AG10803 (cell line): Measurements from ENCODE around the gene GALNT9.

Source experiments
- DNase-seq: peaks from one replicate; pipeline ENCODE4 v3.0.0; 2010; ENCODE audit warnings: low read depth
- H3K4me3 ChIP-seq: 2 replicates; pipeline ENCODE4 v1.5.1; 2011; ENCODE audit warnings: mild to moderate bottlenecking, low read length, control low read depth
- TF ChIP-seq, protein P1 (sequence below): conservative IDR thresholded peaks from 2 replicates; pipeline ENCODE4 v1.5.1; 2011; ENCODE audit warnings: mild to moderate bottlenecking, low read length, control low read depth, inconsistent platforms

The GALNT9 gene

GRCh38 chr12:132251310-132251709 lies 78.1 kb downstream of the GALNT9 start:
- H3K4me3 ChIP-seq = no peak overlapping the region
- DNase-seq = no peak
- TF ChIP-seq, protein P1, sequence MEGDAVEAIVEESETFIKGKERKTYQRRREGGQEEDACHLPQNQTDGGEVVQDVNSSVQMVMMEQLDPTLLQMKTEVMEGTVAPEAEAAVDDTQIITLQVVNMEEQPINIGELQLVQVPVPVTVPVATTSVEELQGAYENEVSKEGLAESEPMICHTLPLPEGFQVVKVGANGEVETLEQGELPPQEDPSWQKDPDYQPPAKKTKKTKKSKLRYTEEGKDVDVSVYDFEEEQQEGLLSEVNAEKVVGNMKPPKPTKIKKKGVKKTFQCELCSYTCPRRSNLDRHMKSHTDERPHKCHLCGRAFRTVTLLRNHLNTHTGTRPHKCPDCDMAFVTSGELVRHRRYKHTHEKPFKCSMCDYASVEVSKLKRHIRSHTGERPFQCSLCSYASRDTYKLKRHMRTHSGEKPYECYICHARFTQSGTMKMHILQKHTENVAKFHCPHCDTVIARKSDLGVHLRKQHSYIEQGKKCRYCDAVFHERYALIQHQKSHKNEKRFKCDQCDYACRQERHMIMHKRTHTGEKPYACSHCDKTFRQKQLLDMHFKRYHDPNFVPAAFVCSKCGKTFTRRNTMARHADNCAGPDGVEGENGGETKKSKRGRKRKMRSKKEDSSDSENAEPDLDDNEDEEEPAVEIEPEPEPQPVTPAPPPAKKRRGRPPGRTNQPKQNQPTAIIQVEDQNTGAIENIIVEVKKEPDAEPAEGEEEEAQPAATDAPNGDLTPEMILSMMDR = no peak

DNA sequence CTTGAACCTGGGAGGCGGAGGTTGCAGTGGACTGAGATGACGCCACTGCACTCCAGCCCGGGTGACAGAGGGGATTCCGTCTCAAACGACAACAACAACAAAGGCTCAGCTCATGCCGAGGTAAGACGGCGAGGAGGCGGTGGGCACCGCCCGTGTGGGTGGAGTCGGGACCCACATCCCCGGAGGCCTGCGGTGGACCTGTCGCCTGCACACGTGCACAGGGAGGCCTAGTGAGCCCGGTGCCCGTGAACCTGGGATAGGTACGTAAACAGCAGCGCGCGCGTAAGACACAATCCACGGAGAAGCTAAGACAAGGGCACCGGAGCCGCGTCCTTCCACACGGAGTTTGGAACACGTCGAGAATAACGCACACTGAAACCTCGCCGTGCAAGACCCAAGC lies 78.7 kb downstream of the GALNT9 start:
- TF ChIP-seq, protein P1 = no peak
- H3K4me3 ChIP-seq = no peak overlapping the region
- no peak for DNase-seq

DNA sequence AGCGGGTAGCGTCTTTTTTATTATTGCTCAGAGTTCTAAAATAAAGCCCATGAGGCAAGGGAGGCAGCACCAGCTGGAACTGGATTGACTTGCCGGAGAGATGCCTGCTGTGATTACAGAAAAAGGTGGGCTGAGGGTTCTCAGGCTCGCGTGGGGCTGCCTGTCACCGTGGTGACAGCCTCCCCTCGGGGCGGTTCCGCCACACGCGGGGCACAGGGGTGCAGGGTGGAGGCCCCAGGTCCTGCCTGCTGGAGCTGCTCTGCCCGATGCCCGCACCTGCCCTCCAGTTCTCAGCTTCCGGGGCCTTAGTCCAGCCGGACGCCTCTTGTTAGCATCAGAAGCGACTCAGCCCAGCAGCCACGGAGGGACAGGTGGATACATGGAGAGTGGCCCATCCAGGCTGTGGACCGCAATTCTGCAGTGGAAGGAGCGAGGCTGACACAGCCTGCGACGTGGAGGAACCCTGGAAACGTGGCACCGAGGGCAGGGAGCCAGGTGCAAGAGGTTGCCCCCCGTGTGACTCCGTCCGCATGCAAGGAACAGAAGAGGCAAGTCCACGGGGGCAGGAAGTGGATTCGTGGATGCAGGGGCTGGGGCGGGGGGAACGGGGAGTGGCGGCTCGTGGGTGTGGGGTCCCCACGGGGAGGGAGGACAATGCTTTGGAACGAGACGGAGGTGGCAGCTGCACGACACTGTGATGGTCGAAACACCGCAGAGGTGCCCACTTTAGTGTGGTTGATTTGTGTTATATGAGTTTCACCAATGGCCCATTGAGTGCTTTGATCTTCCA lies 79.5 kb downstream of the GALNT9 start:
- H3K4me3 ChIP-seq = no peak overlapping the region
- TF ChIP-seq, protein P1 = no peak
- no peak for DNase-seq

GRCh38 chr12:132248453-132249167 lies 80.8 kb downstream of the GALNT9 start:
- TF ChIP-seq, protein P1 = no peak
- DNase-seq = peak; percentile 67
- H3K4me3 ChIP-seq = no peak overlapping the region

DNA sequence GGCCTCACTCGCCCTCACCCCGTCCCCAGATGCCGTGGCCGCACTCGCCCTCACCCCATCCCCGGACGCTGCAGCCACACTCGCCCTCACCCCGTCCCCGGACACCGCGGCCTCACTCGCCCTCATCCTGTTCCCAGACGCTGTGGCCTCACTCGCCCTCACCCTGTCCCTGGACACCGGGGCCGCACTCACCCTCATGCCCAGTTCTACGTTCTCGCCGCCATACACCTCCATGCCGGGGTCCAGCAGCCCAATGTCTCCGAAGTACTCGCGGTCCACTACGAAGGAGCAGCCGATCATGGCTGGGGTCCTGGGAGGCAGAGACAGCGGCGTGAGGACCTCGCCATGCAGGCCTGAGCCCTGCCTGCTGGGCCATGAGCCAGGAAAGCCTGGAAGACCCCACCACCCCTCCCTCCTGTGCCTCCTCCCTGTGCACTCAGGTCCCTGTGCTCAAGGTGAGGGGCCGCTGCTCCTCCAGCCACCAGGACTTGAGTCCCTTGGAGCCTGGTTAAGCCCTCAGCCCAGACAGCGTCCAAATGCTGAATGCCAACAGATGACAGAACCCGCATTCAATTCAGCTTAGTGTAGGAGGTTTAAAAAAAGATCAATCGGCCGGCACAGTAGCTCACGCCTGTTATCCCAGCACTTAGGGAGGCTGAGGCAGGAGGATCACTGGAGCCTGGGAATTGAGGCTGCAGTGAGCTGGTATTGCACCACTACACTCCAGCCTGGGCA lies 81.5 kb downstream of the GALNT9 start:
- H3K4me3 ChIP-seq = no peak overlapping the region
- TF ChIP-seq, protein P1 = no peak
- no peak for DNase-seq

DNA sequence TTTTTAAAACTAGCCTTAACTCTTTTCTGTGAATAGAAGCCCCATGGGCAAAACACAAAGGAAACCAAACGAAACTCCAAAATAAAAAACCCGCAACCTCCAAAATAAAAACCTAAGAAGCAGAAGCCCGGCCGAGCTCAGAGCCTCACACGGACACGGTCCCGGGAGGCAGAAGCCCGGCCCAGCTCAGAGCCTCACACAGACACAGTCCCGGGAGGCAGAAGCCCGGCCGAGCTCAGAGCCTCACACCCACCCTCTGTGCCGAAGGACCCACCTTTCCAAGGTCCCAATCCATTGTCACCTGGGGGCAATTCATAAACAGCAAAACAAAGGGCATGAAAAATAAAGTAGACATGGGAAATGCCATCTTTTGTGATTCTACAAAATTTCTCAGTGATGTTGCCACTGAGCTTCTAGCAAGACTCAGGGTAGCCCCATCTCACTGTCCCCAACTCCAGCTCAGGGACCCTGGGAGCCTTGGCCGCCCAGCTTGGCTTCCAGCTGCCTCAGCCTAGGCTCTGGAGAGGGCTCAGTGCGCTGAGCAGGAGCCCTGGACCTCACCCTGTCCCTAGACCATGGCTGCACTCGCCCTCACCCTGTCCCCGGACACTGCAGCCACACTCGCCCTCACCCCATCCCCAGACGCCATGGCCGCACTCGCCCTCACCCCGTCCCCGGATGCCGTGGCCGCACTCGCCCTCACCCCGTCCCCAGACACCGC lies 82.2 kb downstream of the GALNT9 start:
- no peak overlapping the region for H3K4me3 ChIP-seq
- TF ChIP-seq, protein P1 = no peak
- DNase-seq = no peak
